Transverse colon (tissue), 4 donors: Measurements from ENCODE around the gene FCGBP.

Experiments
- CTCF ChIP-seq, 5 experiments: fragments of 200-600 bp in 3 of 5; fragments of 450-650 bp in 2 of 5; sonication (generic) in 3 of 5; IDR thresholded peaks; 1 replicate in 2 of 5; 2 replicates in 3 of 5; pipeline ENCODE4 v1.5.1; 2016 to 2017; ENCODE audit warnings: antibody characterized with exemption in 5 of 5, inconsistent platforms in 3 of 5, mild to moderate bottlenecking in 2 of 5, moderate library complexity in 1 of 5
- EP300 ChIP-seq: sonication (generic); formaldehyde crosslinking; IDR thresholded peaks from one replicate; pipeline ENCODE4 v1.6.1; 2017; ENCODE audit warnings: antibody characterized with exemption, low read depth
- POLR2A ChIP-seq: fragments of 450-650 bp; IDR thresholded peaks from one replicate; pipeline ENCODE4 v1.6.1; 2016; ENCODE audit warnings: antibody characterized with exemption, mild to moderate bottlenecking, moderate library complexity
- POLR2AphosphoS5 ChIP-seq, 3 donors: sonication (generic); formaldehyde crosslinking; IDR thresholded peaks; one replicate each; pipeline ENCODE4 v1.6.1; 2016; ENCODE audit warnings: antibody characterized with exemption in 3 of 3

GRCh38 chr19:39946532-39946931 lies 12.1 kb upstream of the FCGBP start:
- TF ChIP-seq CTCF (IDR thresholded peaks at IDR 0.05) (no peak), EP300 (no peak), POLR2A (no peak), POLR2AphosphoS5 (IDR thresholded peaks at IDR 0.05) (no peak)
